HepG2 (cell line): ENCODE measurements around the gene COL9A3. TPM values are rescaled to one million over a fixed set of nuclear protein-coding genes. Genes with fewer than 3 reads are reported as not detected.

Source experiments
- ATF7-NPFF ChIP-seq: sonication (generic); formaldehyde crosslinking; IDR thresholded peaks from 2 replicates; pipeline ENCODE4 v1.8.1; 2023; ENCODE audit warnings: mild to moderate bottlenecking, low read depth, missing genetic modification reagents, moderate library complexity
- FOSL1 ChIP-seq: sonication (generic); formaldehyde crosslinking; IDR thresholded peaks from 2 replicates; pipeline ENCODE4 v1.9.0; 2021; ENCODE audit warnings: missing genetic modification reagents, borderline replicate concordance
- HMGA1 ChIP-seq: sonication (generic); formaldehyde crosslinking; conservative IDR thresholded peaks from 2 replicates; pipeline ENCODE4 v1.4.0; 2020; ENCODE audit warnings: missing genetic modification reagents
- KLF6 ChIP-seq: IDR thresholded peaks from 2 replicates; pipeline ENCODE4 v1.8.0; 2016; ENCODE audit warnings: missing biosample characterization, missing genetic modification reagents
- LCORL ChIP-seq, 2 experiments: fragments of 450-650 bp in 1 of 2; sonication (generic) in 1 of 2; formaldehyde crosslinking in 1 of 2; IDR thresholded peaks; 2 replicates each; pipeline versions ENCODE4 v1.5.0 to v1.6.1; 2017 to 2020; ENCODE audit warnings: antibody characterized with exemption in 1 of 2, missing genetic modification reagents in 1 of 2
- PPARG ChIP-seq: conservative IDR thresholded peaks from 2 replicates; pipeline ENCODE4 v1.6.1; 2016; ENCODE audit warnings: missing biosample characterization, missing genetic modification reagents
- SRSF1 ChIP-seq: fragments of 200-400 bp; formaldehyde crosslinking; optimal IDR thresholded peaks from 2 replicates; pipeline ENCODE3; 2017; ENCODE audit warnings: mild to moderate bottlenecking, low read depth, low read length, moderate library complexity
- SRY ChIP-seq: sonication (generic); formaldehyde crosslinking; IDR thresholded peaks from 2 replicates; pipeline ENCODE4 v1.8.0; 2022; ENCODE audit warnings: mild to moderate bottlenecking, missing genetic modification reagents
- TAF1 ChIP-seq: sonication (generic); formaldehyde crosslinking; IDR thresholded peaks from 2 replicates; pipeline ENCODE4 v1.4.0; 2020; ENCODE audit warnings: missing genetic modification reagents
- ZNF33B ChIP-seq: sonication (generic); formaldehyde crosslinking; IDR thresholded peaks from 2 replicates; pipeline ENCODE4 v1.5.1; 2020; ENCODE audit warnings: mild to moderate bottlenecking, missing genetic modification reagents
- ZNF737 ChIP-seq: sonication (generic); formaldehyde crosslinking; IDR thresholded peaks from 2 replicates; pipeline ENCODE4 v1.5.0; 2020; ENCODE audit warnings: missing genetic modification reagents, mild to moderate bottlenecking, borderline replicate concordance
- ZNF746 ChIP-seq: sonication (generic); formaldehyde crosslinking; IDR thresholded peaks from 2 replicates; pipeline ENCODE4 v1.8.0; 2022; ENCODE audit warnings: mild to moderate bottlenecking, missing genetic modification reagents
- ZNF883 ChIP-seq: sonication (generic); formaldehyde crosslinking; IDR thresholded peaks from 2 replicates; pipeline ENCODE4 v1.5.1; 2020; ENCODE audit warnings: mild to moderate bottlenecking, missing genetic modification reagents; ENCODE audit errors: not compliant biosample characterization
- polyA plus RNA-seq, 8 experiments: library from polyadenylated mRNA; depleted of rRNA in 3 of 8; stranded (reverse) in 7 of 8; unstranded in 1 of 8; fragments of >200 nt; fragmentation: Illumina TruSeq in 4 of 8; extraction: Trizol in 4 of 8; gene quantifications; 2 replicates each; pipeline versions ENCODE4 v1.2.1 to v1.2.3, GENCODE V29; 2011 to 2016; ENCODE audit warnings: low read depth in 4 of 8, missing spikeins in 1 of 8, mixed read lengths in 1 of 8; ENCODE audit not compliant: insufficient read depth in 1 of 8
- total RNA-seq, 5 experiments: library from RNA; depleted of rRNA; stranded (reverse); fragments of >200 nt; fragmentation: Illumina TruSeq; extraction: Trizol; gene quantifications; 2 replicates each; pipeline ENCODE4 v1.2.3, GENCODE V29; 2016; ENCODE audit warnings: low read depth in 1 of 5
- TF ChIP-seq, protein P1 (sequence below): sonication (generic); formaldehyde crosslinking; IDR thresholded peaks from 2 replicates; pipeline ENCODE4 v1.5.0; 2020; ENCODE audit warnings: mild to moderate bottlenecking, missing genetic modification reagents
- TF ChIP-seq, protein P2 (sequence below): IDR thresholded peaks from 2 replicates; pipeline ENCODE4 v1.6.1; 2016; ENCODE audit warnings: missing biosample characterization, missing genetic modification reagents, low read depth
- TF ChIP-seq, protein P3 (sequence below): sonication (generic); formaldehyde crosslinking; conservative IDR thresholded peaks from 2 replicates; pipeline ENCODE4 v1.8.0; 2022; ENCODE audit warnings: low read depth, missing genetic modification reagents
- TF ChIP-seq, protein P4 (sequence below): sonication (generic); formaldehyde crosslinking; IDR thresholded peaks from 2 replicates; pipeline ENCODE4 v1.4.0; 2020; ENCODE audit warnings: missing genetic modification reagents, borderline replicate concordance
- TF ChIP-seq, protein P5 (sequence below): IDR thresholded peaks from 2 replicates; pipeline ENCODE4 v1.6.1; 2016; ENCODE audit warnings: mild to moderate bottlenecking

COL9A3 gene
- total and polyA plus RNA-seq, 2 of the 13 experiments (the other 11 are each of a cell fraction or from before 2014, with no cell fraction given): 155 to 204 TPM

DNA sequence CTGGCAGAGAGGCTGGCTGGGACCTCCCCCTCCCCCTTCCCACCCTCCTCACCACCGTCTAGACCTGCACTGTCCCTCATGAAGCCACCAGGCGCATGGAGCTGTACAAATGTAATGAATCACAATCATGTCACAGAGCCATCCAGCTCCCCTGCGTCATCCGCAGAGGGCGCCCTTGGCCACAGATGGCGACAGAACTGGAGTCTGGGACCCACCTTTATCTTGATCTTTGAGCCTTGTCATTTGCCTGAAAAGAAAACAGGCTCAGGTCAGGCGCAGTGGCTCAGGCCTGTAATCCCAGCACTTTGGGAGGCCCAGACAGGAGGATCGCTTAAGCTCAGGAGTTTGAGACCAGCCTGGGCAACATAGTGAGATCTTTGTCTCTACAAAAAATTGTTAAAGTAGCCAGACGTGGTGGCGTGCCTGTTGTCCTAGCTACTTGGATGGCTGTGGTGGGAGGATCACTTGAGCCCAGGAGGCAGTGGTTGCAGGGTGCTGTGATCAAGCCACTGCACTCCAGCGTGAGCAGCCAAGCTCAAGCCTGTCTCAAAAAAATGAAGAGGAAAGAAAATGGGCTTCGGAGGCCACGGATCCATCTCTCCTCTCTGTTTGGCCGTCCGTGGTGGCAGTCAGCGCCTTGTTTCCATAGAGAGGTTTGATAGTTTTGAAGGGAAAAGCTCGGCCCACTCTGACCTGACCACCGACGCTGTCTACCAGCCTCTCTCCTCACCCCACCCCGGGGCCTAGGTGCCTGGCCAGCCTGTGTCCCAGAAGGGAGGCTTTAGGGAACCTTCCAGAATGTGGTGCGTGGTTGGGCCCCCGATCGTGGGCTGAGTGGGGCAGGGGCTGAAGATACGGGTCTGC is 6.2 kb downstream of the COL9A3 start (continued):
- TF ChIP-seq, protein P1, sequence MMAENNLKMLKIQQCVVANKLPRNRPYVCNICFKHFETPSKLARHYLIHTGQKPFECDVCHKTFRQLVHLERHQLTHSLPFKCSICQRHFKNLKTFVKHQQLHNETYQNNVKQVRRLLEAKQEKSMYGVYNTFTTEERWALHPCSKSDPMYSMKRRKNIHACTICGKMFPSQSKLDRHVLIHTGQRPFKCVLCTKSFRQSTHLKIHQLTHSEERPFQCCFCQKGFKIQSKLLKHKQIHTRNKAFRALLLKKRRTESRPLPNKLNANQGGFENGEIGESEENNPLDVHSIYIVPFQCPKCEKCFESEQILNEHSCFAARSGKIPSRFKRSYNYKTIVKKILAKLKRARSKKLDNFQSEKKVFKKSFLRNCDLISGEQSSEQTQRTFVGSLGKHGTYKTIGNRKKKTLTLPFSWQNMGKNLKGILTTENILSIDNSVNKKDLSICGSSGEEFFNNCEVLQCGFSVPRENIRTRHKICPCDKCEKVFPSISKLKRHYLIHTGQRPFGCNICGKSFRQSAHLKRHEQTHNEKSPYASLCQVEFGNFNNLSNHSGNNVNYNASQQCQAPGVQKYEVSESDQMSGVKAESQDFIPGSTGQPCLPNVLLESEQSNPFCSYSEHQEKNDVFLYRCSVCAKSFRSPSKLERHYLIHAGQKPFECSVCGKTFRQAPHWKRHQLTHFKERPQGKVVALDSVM: peak; percentile 100
- TF ChIP-seq, protein P2, sequence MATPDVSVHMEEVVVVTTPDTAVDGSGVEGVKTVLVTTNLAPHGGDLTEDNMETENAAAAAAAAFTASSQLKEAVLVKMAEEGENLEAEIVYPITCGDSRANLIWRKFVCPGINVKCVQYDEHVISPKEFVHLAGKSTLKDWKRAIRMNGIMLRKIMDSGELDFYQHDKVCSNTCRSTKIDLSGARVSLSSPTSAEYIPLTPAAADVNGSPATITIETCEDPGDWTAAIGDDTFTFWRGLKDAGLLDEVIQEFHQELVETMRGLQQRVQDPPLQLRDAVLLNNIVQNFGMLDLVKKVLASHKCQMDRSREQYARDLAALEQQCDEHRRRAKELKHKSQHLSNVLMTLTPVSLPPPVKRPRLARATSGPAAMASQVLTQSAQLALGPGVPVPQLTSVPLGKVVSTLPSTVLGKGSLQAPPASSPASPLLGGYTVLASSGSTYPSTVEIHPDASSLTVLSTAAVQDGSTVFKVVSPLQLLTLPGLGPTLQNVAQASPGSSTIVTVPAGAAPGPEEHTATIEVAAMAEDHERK (CRISPR knock-in tag): no peak
- 0 out of 2 replicates have a peak, but pooled peaks have one; percentile 52 for TF ChIP-seq KLF6 (CRISPR knock-in tag)
- TF ChIP-seq, protein P3, sequence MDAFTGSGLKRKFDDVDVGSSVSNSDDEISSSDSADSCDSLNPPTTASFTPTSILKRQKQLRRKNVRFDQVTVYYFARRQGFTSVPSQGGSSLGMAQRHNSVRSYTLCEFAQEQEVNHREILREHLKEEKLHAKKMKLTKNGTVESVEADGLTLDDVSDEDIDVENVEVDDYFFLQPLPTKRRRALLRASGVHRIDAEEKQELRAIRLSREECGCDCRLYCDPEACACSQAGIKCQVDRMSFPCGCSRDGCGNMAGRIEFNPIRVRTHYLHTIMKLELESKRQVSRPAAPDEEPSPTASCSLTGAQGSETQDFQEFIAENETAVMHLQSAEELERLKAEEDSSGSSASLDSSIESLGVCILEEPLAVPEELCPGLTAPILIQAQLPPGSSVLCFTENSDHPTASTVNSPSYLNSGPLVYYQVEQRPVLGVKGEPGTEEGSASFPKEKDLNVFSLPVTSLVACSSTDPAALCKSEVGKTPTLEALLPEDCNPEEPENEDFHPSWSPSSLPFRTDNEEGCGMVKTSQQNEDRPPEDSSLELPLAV: no peak
- TF ChIP-seq LCORL (IDR thresholded peaks at IDR 0.05): no peak
- peak; percentile 89 for TF ChIP-seq LCORL (CRISPR knock-in tag; IDR thresholded peaks at IDR 0.05)
- TF ChIP-seq PPARG (CRISPR knock-in tag): peak; percentile 87
- no peak for TF ChIP-seq ZNF737 (CRISPR knock-in tag)
- no peak for TF ChIP-seq HMGA1 (CRISPR knock-in tag)
- TF ChIP-seq SRSF1: peak; percentile 76
- TF ChIP-seq ZNF33B (CRISPR knock-in tag): 0 out of 2 replicates have a peak, but pooled peaks have one; percentile 70
- TF ChIP-seq FOSL1 (CRISPR knock-in tag): no peak
- peak; percentile 35 for TF ChIP-seq ATF7-NPFF
- no peak for TF ChIP-seq ZNF883 (CRISPR knock-in tag)
- TF ChIP-seq TAF1 (CRISPR knock-in tag): no peak; the same call in 1 of the 2 replicates
- TF ChIP-seq, protein P4, sequence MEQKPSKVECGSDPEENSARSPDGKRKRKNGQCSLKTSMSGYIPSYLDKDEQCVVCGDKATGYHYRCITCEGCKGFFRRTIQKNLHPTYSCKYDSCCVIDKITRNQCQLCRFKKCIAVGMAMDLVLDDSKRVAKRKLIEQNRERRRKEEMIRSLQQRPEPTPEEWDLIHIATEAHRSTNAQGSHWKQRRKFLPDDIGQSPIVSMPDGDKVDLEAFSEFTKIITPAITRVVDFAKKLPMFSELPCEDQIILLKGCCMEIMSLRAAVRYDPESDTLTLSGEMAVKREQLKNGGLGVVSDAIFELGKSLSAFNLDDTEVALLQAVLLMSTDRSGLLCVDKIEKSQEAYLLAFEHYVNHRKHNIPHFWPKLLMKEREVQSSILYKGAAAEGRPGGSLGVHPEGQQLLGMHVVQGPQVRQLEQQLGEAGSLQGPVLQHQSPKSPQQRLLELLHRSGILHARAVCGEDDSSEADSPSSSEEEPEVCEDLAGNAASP: peak; percentile 83
- TF ChIP-seq, protein P5, sequence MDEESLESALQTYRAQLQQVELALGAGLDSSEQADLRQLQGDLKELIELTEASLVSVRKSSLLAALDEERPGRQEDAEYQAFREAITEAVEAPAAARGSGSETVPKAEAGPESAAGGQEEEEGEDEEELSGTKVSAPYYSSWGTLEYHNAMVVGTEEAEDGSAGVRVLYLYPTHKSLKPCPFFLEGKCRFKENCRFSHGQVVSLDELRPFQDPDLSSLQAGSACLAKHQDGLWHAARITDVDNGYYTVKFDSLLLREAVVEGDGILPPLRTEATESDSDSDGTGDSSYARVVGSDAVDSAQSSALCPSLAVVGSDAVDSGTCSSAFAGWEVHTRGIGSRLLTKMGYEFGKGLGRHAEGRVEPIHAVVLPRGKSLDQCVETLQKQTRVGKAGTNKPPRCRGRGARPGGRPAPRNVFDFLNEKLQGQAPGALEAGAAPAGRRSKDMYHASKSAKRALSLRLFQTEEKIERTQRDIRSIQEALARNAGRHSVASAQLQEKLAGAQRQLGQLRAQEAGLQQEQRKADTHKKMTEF (CRISPR knock-in tag): peak; percentile 95
- TF ChIP-seq SRY: no peak
- no peak; the same call in 1 of the 2 replicates for TF ChIP-seq ZNF746
